Glutamatergic neuron (in vitro differentiated cells): Measurements from ENCODE around the gene CLDN18. TPM values are rescaled to one million over a fixed set of nuclear protein-coding genes. Genes with fewer than 3 reads are reported as not detected.

Experiments
- DNase-seq: peaks from one replicate; pipeline ENCODE4 v3.0.0; 2022
- H3K27ac Mint-ChIP-seq: one replicate; pipeline ENCODE4 v1.8.0; 2020; ENCODE audit warnings: mild to moderate bottlenecking, mixed read lengths, inconsistent platforms; ENCODE audit not compliant: unreplicated experiment
- H3K27me3 Mint-ChIP-seq: one replicate; pipeline ENCODE4 v1.8.0; 2020; ENCODE audit warnings: mild to moderate bottlenecking, moderate library complexity, mixed read lengths, inconsistent platforms; ENCODE audit not compliant: unreplicated experiment
- H3K36me3 Mint-ChIP-seq: one replicate; pipeline ENCODE4 v1.8.0; 2020; ENCODE audit warnings: mild to moderate bottlenecking, mixed read lengths, inconsistent platforms; ENCODE audit not compliant: unreplicated experiment
- H3K4me1 Mint-ChIP-seq: one replicate; pipeline ENCODE4 v1.8.0; 2020; ENCODE audit warnings: mild to moderate bottlenecking, low read depth, mixed read lengths, inconsistent platforms; ENCODE audit not compliant: unreplicated experiment
- H3K4me3 Mint-ChIP-seq: one replicate; pipeline ENCODE4 v1.8.0; 2020; ENCODE audit warnings: mild to moderate bottlenecking, mixed read lengths, inconsistent platforms; ENCODE audit not compliant: unreplicated experiment
- H3K9me3 Mint-ChIP-seq: one replicate; pipeline ENCODE4 v1.8.0; 2020; ENCODE audit warnings: mild to moderate bottlenecking, moderate library complexity, mixed read lengths, inconsistent platforms; ENCODE audit not compliant: unreplicated experiment
- CTCF ChIP-seq: fragments of 200-600 bp; sonication (generic); IDR thresholded peaks from one replicate; pipeline ENCODE4 v1.5.0; 2021; ENCODE audit not compliant: partially characterized antibody, unreplicated experiment
- total RNA-seq: library from RNA; stranded (reverse); fragmentation: NEBNext Ultra II Directional; extraction: Animal tissue kit (Norgen Biotek cat#: 25700); gene quantifications from one replicate; pipeline ENCODE4 v1.2.1, GENCODE V29; 2021; ENCODE audit not compliant: unreplicated experiment

Gene CLDN18
- total RNA-seq, 1 donor from 2014 or later = not detected

DNA sequence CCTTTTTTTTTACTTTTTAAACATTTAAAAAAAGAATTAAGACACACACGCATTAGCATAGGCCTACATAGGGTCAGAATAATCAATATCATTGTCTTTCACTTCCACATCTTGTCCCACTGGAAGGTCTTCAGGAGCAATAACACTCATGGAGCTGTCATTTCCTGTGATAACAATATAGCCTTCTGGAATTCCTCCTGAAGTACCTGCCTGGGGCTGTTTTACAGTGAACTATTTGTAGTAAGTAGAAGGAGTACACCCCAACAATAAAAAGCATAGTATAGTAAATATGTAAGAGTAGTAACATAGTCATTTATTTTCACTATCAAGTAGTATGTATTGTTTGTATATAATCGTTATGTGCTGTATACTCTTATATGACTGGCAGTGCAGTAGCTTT is 19.5 kb upstream of the CLDN18 start:
- Mint-ChIP-seq H3K36me3 (no peaks in the 10 kb centered on the region), H3K9me3 (peaks cover 2% of the 10 kb centered on the region), H3K27ac (no peak overlapping the region), H3K4me3 (no peak overlapping the region), H3K4me1 (no peaks in the 10 kb centered on the region), H3K27me3 (no peaks in the 10 kb centered on the region)
- TF ChIP-seq CTCF = no peak
- no peak for DNase-seq

GRCh38 chr3:137992592-137992991 is 17.4 kb upstream of the CLDN18 start:
- H3K27me3 Mint-ChIP-seq = no peaks in the 10 kb centered on the region
- H3K36me3 Mint-ChIP-seq = no peaks in the 10 kb centered on the region
- no peak for DNase-seq
- no peak overlapping the region for H3K4me3 Mint-ChIP-seq
- H3K4me1 Mint-ChIP-seq = no peaks in the 10 kb centered on the region
- H3K9me3 Mint-ChIP-seq = peaks cover 2% of the 10 kb centered on the region
- H3K27ac Mint-ChIP-seq = no peak overlapping the region
- no peak for TF ChIP-seq CTCF

DNA sequence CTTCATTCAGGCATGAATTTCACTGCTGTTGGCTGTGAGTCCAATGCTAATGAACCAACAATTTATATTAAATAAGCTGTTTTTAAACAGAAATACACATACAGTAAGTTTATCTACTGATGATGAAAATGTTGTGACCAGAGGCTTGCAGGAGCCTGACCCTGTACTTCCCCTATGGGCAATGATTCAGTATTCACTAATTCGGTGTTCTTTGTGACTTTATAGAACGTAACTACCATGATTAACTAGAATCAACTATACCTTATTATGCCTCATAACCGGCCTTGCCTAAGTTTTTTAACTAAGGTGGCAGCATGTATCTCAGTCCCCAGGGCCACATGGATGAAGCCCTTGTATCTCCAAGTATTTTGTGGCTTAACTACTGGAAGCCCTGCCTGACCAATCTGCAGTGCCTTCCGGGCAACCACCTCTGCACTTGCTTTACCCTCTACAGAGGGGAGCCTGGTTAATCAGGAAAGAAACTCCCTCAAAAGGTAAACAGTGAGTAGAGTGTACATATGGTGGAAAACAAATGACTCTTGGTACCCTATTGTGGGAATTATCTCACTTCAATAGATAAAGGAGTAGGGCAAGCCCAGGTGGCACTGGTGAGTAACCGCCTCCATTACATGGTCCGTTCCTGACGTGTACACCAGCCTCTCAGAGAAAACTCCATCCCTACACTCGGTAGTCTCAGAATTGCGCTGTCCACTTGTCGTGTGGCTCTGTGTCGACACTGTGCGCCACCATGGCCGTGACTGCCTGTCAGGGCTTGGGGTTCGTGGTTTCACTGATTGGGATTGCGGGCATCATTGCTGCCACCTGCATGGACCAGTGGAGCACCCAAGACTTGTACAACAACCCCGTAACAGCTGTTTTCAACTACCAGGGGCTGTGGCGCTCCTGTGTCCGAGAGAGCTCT is 11.6 kb upstream of the CLDN18 start:
- Mint-ChIP-seq H3K27me3 (peaks cover 2% of the 10 kb centered on the region), H3K4me3 (no peak overlapping the region), H3K36me3 (no peaks in the 10 kb centered on the region), H3K9me3 (peaks cover 2% of the 10 kb centered on the region), H3K27ac (no peak overlapping the region), H3K4me1 (no peaks in the 10 kb centered on the region)
- DNase-seq = no peak
- TF ChIP-seq CTCF = no peak

- H3K27me3 Mint-ChIP-seq = peaks cover 2% of the 10 kb centered on the region
- H3K27ac Mint-ChIP-seq = no peak overlapping the region
- H3K9me3 Mint-ChIP-seq = no peaks in the 10 kb centered on the region
- no peak overlapping the region for H3K4me3 Mint-ChIP-seq
- DNase-seq = no peak
- no peaks in the 10 kb centered on the region for H3K36me3 Mint-ChIP-seq
- TF ChIP-seq CTCF = no peak
- no peaks in the 10 kb centered on the region for H3K4me1 Mint-ChIP-seq
These were observed 6.9 kb upstream of the CLDN18 start for GRCh38 chr3:138003069-138003468.

DNA sequence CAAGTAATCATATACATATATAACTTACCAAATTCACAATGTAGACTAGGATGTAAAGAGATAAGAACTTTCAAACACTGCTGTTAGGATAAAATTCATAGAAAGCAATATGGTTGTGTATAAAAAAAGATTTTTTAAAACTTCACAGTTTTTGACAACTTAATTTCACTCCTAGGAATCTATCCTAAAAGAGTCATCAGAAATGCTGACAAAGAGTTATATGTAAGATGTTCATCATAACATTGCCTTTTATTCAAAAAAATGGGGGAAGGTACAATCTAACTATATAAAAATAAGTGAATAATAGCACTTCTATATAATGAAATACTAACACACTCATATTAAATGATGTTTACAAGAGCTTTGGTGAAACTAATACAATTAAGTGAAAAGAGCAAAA is 4.3 kb upstream of the CLDN18 start:
- no peak overlapping the region for H3K27ac Mint-ChIP-seq
- no peak overlapping the region for H3K4me3 Mint-ChIP-seq
- DNase-seq = no peak
- H3K4me1 Mint-ChIP-seq = no peaks in the 10 kb centered on the region
- no peaks in the 10 kb centered on the region for H3K36me3 Mint-ChIP-seq
- H3K27me3 Mint-ChIP-seq = peaks cover 2% of the 10 kb centered on the region
- H3K9me3 Mint-ChIP-seq = no peaks in the 10 kb centered on the region
- TF ChIP-seq CTCF = no peak
